B cell (primary cell): Measurements from ENCODE around the gene FBXO10. TPM values are rescaled to one million over a fixed set of nuclear protein-coding genes. Genes with fewer than 3 reads are reported as not detected.

ENCODE experiments used
- ATAC-seq: fragments of 200-7000 bp; cut with Tn5 transposase; one replicate; pipeline ENCODE4 v1.10.0; 2021; ENCODE audit warnings: low read depth, mild to moderate bottlenecking, moderate number of reproducible peaks, moderate library complexity
- CTCF ChIA-PET: fragments of 350-600 bp; sonication (Branson Sonifier 250); formaldehyde crosslinking; loops from one replicate; lab custom pipeline; 2021; ENCODE audit warnings: antibody characterized with exemption, inconsistent platforms; lab: Charles Lee
- POLR2A ChIA-PET: fragments of 350-600 bp; sonication (Branson Sonifier 250); formaldehyde crosslinking; loops from one replicate; lab custom pipeline; 2021; ENCODE audit warnings: antibody characterized with exemption; lab: Charles Lee
- DNase-seq: peaks from one replicate; pipeline ENCODE4 v3.0.0; 2013
- H2AFZ ChIP-seq: 2 replicates; pipeline ENCODE4 v1.6.1; 2012; ENCODE audit warnings: mild to moderate bottlenecking, low read depth, low read length; ENCODE audit not compliant: insufficient read depth, poor library complexity, severe bottlenecking
- H3K27ac ChIP-seq, 2 donors: 1 replicate in 1 of 2; 2 replicates in 1 of 2; pipeline ENCODE4 v1.5.1; 2012 to 2013; ENCODE audit warnings: low read length in 2 of 2, mild to moderate bottlenecking in 2 of 2, moderate library complexity in 1 of 2
- H3K27me3 ChIP-seq, 4 experiments: fragments of 200-600 bp in 1 of 4; sonication (generic) in 1 of 4; replicated peaks in 1 of 4; 1 replicate in 2 of 4; 2 replicates in 2 of 4; pipeline versions ENCODE4 v1.6.1 to v1.7.0; 2013 to 2016; ENCODE audit warnings: low read length in 3 of 4, mild to moderate bottlenecking in 2 of 4, mixed read lengths in 1 of 4, moderate library complexity in 1 of 4; ENCODE audit not compliant: insufficient read depth in 4 of 4, control insufficient read depth in 3 of 4; ENCODE audit errors: control extremely low read depth in 1 of 4
- H3K36me3 ChIP-seq, 2 experiments: replicated peaks in 1 of 2; 1 replicate in 1 of 2; 2 replicates in 1 of 2; pipeline versions ENCODE4 v1.6.1 to v1.7.1; 2013; ENCODE audit warnings: low read length in 1 of 2; ENCODE audit not compliant: insufficient read depth in 2 of 2, control insufficient read depth in 1 of 2; ENCODE audit errors: control extremely low read depth in 1 of 2, extremely low read depth in 1 of 2
- H3K4me1 ChIP-seq, 2 donors: fragments of 200-600 bp in 1 of 2; sonication (generic) in 1 of 2; 1 replicate in 1 of 2; 2 replicates in 1 of 2; pipeline versions ENCODE4 v1.5.1 to v1.6.1; 2013 to 2017; ENCODE audit warnings: low read length in 2 of 2; ENCODE audit not compliant: control insufficient read depth in 2 of 2, insufficient read depth in 2 of 2
- H3K4me2 ChIP-seq: replicated peaks from 2 replicates; pipeline ENCODE3; 2012; ENCODE audit warnings: mild to moderate bottlenecking, low read depth, low read length; ENCODE audit not compliant: poor library complexity, severe bottlenecking
- H3K4me3 ChIP-seq, 5 experiments: fragments of 200-600 bp in 1 of 5; sonication (generic) in 1 of 5; 1 replicate in 3 of 5; 2 replicates in 2 of 5; pipeline versions ENCODE4 v1.5.1 to v1.7.0; 2011 to 2016; ENCODE audit warnings: low read length in 4 of 5, mild to moderate bottlenecking in 4 of 5, low read depth in 2 of 5, control low read depth in 1 of 5, moderate library complexity in 1 of 5; ENCODE audit not compliant: insufficient read depth in 1 of 5; ENCODE audit errors: control extremely low read depth in 1 of 5, extremely low read depth in 1 of 5
- H3K79me2 ChIP-seq: fragments of 200-600 bp; sonication (generic); one replicate; pipeline ENCODE4 v1.6.0; 2016; ENCODE audit warnings: low read length; ENCODE audit not compliant: control insufficient read depth, insufficient read depth
- H3K9ac ChIP-seq: fragments of 200-600 bp; sonication (generic); 2 replicates; pipeline ENCODE4 v1.6.1; 2017; ENCODE audit warnings: mild to moderate bottlenecking, low read length, moderate library complexity
- H3K9me3 ChIP-seq, 3 donors: one replicate each; pipeline versions ENCODE4 v1.6.1 to v1.7.1; 2013; ENCODE audit warnings: low read length in 2 of 3; ENCODE audit not compliant: control insufficient read depth in 2 of 3, insufficient read depth in 1 of 3; ENCODE audit errors: control extremely low read depth in 1 of 3
- H4K20me1 ChIP-seq: 2 replicates; pipeline ENCODE4 v1.6.0; 2012; ENCODE audit warnings: mild to moderate bottlenecking, low read length; ENCODE audit not compliant: insufficient read depth, control insufficient read depth, poor library complexity, severe bottlenecking
- H3K27ac Mint-ChIP-seq: one replicate; pipeline ENCODE4 v1.8.0; 2021; ENCODE audit warnings: mixed read lengths
- H3K27me3 Mint-ChIP-seq: one replicate; pipeline ENCODE4 v1.8.0; 2021; ENCODE audit warnings: mixed read lengths
- H3K4me1 Mint-ChIP-seq: one replicate; pipeline ENCODE4 v1.8.0; 2021; ENCODE audit warnings: mixed read lengths
- H3K4me3 Mint-ChIP-seq: one replicate; pipeline ENCODE4 v1.8.0; 2021; ENCODE audit warnings: mixed read lengths
- H3K9me3 Mint-ChIP-seq: one replicate; pipeline ENCODE4 v1.8.0; 2022; ENCODE audit warnings: mixed read lengths; ENCODE audit not compliant: insufficient read depth
- EZH2 ChIP-seq: IDR thresholded peaks from 2 replicates; pipeline ENCODE4 v1.6.1; 2012; ENCODE audit warnings: borderline replicate concordance, low read depth, mild to moderate bottlenecking, moderate library complexity, low read length; ENCODE audit not compliant: insufficient read depth, poor library complexity, severe bottlenecking
- WGBS: methylation state at CpG from one replicate; pipeline ENCODE4 v1.1.5; 2013; ENCODE audit warnings: missing lambda C conversion rate; ENCODE audit not compliant: insufficient coverage; 5-methylcytosine and 5-hydroxymethylcytosine counted together
- intact Hi-C: fragments of 100-400 bp; cut with micrococcal nuclease; formaldehyde crosslinking; loops from one replicate; pipeline ENCODE4 v1.10.0; 2022
- polyA plus RNA-seq: library from polyadenylated mRNA; depleted of rRNA; stranded (reverse); fragments of >200 nt; gene quantifications from 2 replicates; pipeline ENCODE4 v1.2.3, GENCODE V29; 2012
- total RNA-seq, 2 donors: library from RNA; stranded (reverse); fragments of 120-200 nt in 1 of 2; gene quantifications; 1 replicate in 1 of 2; 2 replicates in 1 of 2; pipeline versions ENCODE4 v1.2.3 to v1.2.4, GENCODE V29; 2013 to 2022
- TF ChIP-seq, protein P1 (sequence below): fragments of 200-600 bp; IDR thresholded peaks from one replicate; pipeline ENCODE4 v1.8.0; 2022; ENCODE audit warnings: antibody characterized with exemption, mild to moderate bottlenecking

FBXO10 gene
- total and polyA plus RNA-seq, 2 donors (not counting 1 experiment from before 2014, with no cell fraction given), result 18.6 to 67.3 TPM

DNA sequence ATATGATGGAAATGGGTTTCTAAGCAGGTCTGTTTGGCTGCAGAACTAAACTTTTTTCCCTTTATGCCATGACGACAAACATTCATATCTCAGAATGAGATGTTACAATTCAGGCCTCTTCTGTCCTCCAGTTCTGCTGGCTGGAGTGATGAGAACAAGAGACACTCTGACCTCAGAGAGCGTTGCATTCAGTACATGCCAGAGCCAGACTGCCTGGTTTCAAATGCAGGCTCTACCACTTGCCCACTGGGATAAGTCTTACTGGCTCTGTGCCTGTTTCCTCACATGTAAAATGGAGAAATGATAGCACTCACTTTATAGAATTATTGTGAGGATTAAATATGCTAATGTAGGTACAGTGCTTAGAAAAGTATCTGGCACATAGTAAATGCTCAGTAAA is 41.0 kb upstream of the FBXO10 start:
- Histone ChIP-seq H3K79me2 (no peaks in the 10 kb centered on the region), H3K9ac (no peak overlapping the region), H3K9me3 (no peaks in the 10 kb centered on the region), H3K4me2 (no peak overlapping the region), H4K20me1 (no peaks in the 10 kb centered on the region), H3K27me3 (no peaks in the 10 kb centered on the region), H3K27ac (no peak overlapping the region), H3K4me1 (no peaks in the 10 kb centered on the region), H3K36me3 (no peaks in the 10 kb centered on the region), H3K4me3 (no peak overlapping the region), H2AFZ (no peak overlapping the region)
- Mint-ChIP-seq H3K9me3 (no peaks in the 10 kb centered on the region), H3K4me1 (no peaks in the 10 kb centered on the region), H3K27ac (no peak overlapping the region), H3K4me3 (no peak overlapping the region), H3K27me3 (peaks cover 8% of the 10 kb centered on the region)
- 78% methylated on average over 1 of the region's 2 CpGs for WGBS
- CTCF ChIA-PET, result no interaction called here
- TF ChIP-seq, protein P1, sequence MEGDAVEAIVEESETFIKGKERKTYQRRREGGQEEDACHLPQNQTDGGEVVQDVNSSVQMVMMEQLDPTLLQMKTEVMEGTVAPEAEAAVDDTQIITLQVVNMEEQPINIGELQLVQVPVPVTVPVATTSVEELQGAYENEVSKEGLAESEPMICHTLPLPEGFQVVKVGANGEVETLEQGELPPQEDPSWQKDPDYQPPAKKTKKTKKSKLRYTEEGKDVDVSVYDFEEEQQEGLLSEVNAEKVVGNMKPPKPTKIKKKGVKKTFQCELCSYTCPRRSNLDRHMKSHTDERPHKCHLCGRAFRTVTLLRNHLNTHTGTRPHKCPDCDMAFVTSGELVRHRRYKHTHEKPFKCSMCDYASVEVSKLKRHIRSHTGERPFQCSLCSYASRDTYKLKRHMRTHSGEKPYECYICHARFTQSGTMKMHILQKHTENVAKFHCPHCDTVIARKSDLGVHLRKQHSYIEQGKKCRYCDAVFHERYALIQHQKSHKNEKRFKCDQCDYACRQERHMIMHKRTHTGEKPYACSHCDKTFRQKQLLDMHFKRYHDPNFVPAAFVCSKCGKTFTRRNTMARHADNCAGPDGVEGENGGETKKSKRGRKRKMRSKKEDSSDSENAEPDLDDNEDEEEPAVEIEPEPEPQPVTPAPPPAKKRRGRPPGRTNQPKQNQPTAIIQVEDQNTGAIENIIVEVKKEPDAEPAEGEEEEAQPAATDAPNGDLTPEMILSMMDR, result no peak
- no peak for TF ChIP-seq EZH2
- POLR2A ChIA-PET, result no interaction called here
- ATAC-seq (no peak), DNase-seq (no peak)
- intact Hi-C loops, result no loop called here

GRCh38 chr9:37611961-37612360 is 35.8 kb upstream of the FBXO10 start:
- H3K4me3 ChIP-seq, result no peak overlapping the region
- H3K9me3 Mint-ChIP-seq, result no peaks in the 10 kb centered on the region
- intact Hi-C loops, result no loop called here
- 100% methylated on average over 1 of the region's 1 CpG for WGBS
- ATAC-seq (no peak), DNase-seq (no peak)
- no peak overlapping the region for H3K27ac ChIP-seq
- no peak overlapping the region for H3K27ac Mint-ChIP-seq
- ChIA-PET CTCF (interaction anchor here (0.6 kb wide), 1 partner anchor 1850 kb away, joined by 3 read pairs; no protein-coding TSS in a partner anchor), POLR2A (no interaction called here)
- H3K36me3 ChIP-seq, result no peaks in the 10 kb centered on the region
- H3K27me3 Mint-ChIP-seq, result peaks cover 17% of the 10 kb centered on the region
- H3K9ac ChIP-seq, result no peak overlapping the region
- no peaks in the 10 kb centered on the region for H3K4me1 ChIP-seq
- no peaks in the 10 kb centered on the region for H3K4me1 Mint-ChIP-seq
- no peaks in the 10 kb centered on the region for H3K9me3 ChIP-seq
- H3K27me3 ChIP-seq, result no peaks in the 10 kb centered on the region
- no peaks in the 10 kb centered on the region for H4K20me1 ChIP-seq
- no peak overlapping the region for H3K4me2 ChIP-seq
- no peak for TF ChIP-seq EZH2
- no peaks in the 10 kb centered on the region for H3K79me2 ChIP-seq
- H3K4me3 Mint-ChIP-seq, result no peak overlapping the region
- no peak overlapping the region for H2AFZ ChIP-seq
